Thyroid gland (tissue), 4 donors: ENCODE data around the gene TRIM67. TPM values are rescaled to one million over a fixed set of nuclear protein-coding genes. Genes with fewer than 3 reads are reported as not detected.

ENCODE experiments used
- DNase-seq, 2 donors: peaks; one replicate each; pipeline ENCODE4 v3.0.0-alpha.2; 2019
- H3K27ac ChIP-seq, 3 donors: fragments of 200-600 bp; sonication (generic); 1 replicate in 2 of 3; 2 replicates in 1 of 3; pipeline ENCODE4 v1.5.1; 2016 to 2019; ENCODE audit warnings: mild to moderate bottlenecking in 1 of 3, moderate library complexity in 1 of 3
- H3K27me3 ChIP-seq: fragments of 200-600 bp; sonication (generic); one replicate; pipeline ENCODE4 v1.5.1; 2019
- H3K36me3 ChIP-seq, 2 donors: fragments of 200-600 bp; sonication (generic); one replicate each; pipeline ENCODE4 v1.5.1; 2016 to 2019
- H3K4me1 ChIP-seq, 2 donors: fragments of 200-600 bp; sonication (generic); one replicate each; pipeline ENCODE4 v1.5.1; 2017 to 2019
- H3K4me3 ChIP-seq, 3 donors: fragments of 200-600 bp; sonication (generic); replicated peaks in 1 of 3; 1 replicate in 2 of 3; 2 replicates in 1 of 3; pipeline ENCODE4 v1.5.1; 2016; ENCODE audit warnings: mild to moderate bottlenecking in 1 of 3
- H3K9me3 ChIP-seq: fragments of 200-600 bp; sonication (generic); one replicate; pipeline ENCODE4 v1.5.1; 2017
- CTCF ChIP-seq, 6 experiments: fragments of 200-600 bp in 3 of 6; fragments of 450-650 bp in 3 of 6; sonication (generic) in 3 of 6; IDR thresholded peaks; one replicate each; pipeline ENCODE4 v1.5.1; 2016 to 2019; ENCODE audit warnings: antibody characterized with exemption in 6 of 6, mild to moderate bottlenecking in 2 of 6, inconsistent platforms in 1 of 6, moderate library complexity in 1 of 6
- POLR2A ChIP-seq, 2 donors: fragments of 450-650 bp; IDR thresholded peaks; one replicate each; pipeline ENCODE4 v1.6.1; 2017; ENCODE audit warnings: antibody characterized with exemption in 2 of 2, mild to moderate bottlenecking in 2 of 2, moderate library complexity in 1 of 2
- WGBS, 2 donors: methylation state at CpG; one replicate each; pipeline ENCODE4 v1.1.5; 2017; 5-methylcytosine and 5-hydroxymethylcytosine counted together
- intact Hi-C: fragments of 100-400 bp; cut with DNase I; formaldehyde crosslinking; loops from one replicate; pipeline ENCODE4 v1.15.1; 2023
- total RNA-seq, 4 donors: library from RNA; depleted of rRNA; stranded (reverse); fragments of >200 nt; gene quantifications; one replicate each; pipeline ENCODE4 v1.2.3, GENCODE V29; 2016

Gene TRIM67
- total RNA-seq, 4 donors from 2014 or later, result not detected

- DNase-seq, result no peak
- no peaks in the 10 kb centered on the region for H3K27me3 ChIP-seq
Measured at GRCh38 chr1:231194476-231194842, 32.6 kb downstream of the TRIM67 start.

GRCh38 chr1:231194843-231195516 is 33.1 kb downstream of the TRIM67 start:
- WGBS, 2 donors, result 85 to 88% methylated on average over 8 of the region's 8 CpGs
- intact Hi-C loops, result no loop called here
- no peak overlapping the region for H3K4me3 ChIP-seq
- no peaks in the 10 kb centered on the region for H3K9me3 ChIP-seq
- DNase-seq, result no peak
- no peak overlapping the region for H3K27ac ChIP-seq
- no peaks in the 10 kb centered on the region for H3K27me3 ChIP-seq
- TF ChIP-seq POLR2A (IDR thresholded peaks at IDR 0.05), result no peak
- no peak for TF ChIP-seq CTCF (IDR thresholded peaks at IDR 0.05)
- no peaks in the 10 kb centered on the region for H3K36me3 ChIP-seq
- H3K4me1 ChIP-seq, result peaks cover 4 to 20% of the 10 kb centered on the region in 2 donors

More at GRCh38 chr1:231194476-231194842, 32.6 kb downstream of the TRIM67 start:
- H3K4me3 ChIP-seq, result no peak overlapping the region
- TF ChIP-seq POLR2A (IDR thresholded peaks at IDR 0.05) (no peak), CTCF (IDR thresholded peaks at IDR 0.05) (no peak)
- H3K4me1 ChIP-seq, result peaks cover 4 to 20% of the 10 kb centered on the region in 2 donors
- H3K36me3 ChIP-seq, result no peaks in the 10 kb centered on the region
- no peak overlapping the region for H3K27ac ChIP-seq
- 88 to 94% methylated on average over 2 of the region's 2 CpGs for WGBS, 2 donors
- H3K9me3 ChIP-seq, result no peaks in the 10 kb centered on the region
- intact Hi-C loops, result no loop called here

GRCh38 chr1:231196307-231196706 is 34.4 kb downstream of the TRIM67 start:
- no peak for DNase-seq
- intact Hi-C loops, result no loop called here
- 84 to 95% methylated on average over 3 of the region's 3 CpGs for WGBS, 2 donors
- Histone ChIP-seq H3K27ac (no peak overlapping the region), H3K36me3 (no peaks in the 10 kb centered on the region), H3K9me3 (no peaks in the 10 kb centered on the region), H3K4me3 (no peak overlapping the region), H3K27me3 (no peaks in the 10 kb centered on the region), H3K4me1 (peaks cover 4 to 20% of the 10 kb centered on the region in 2 donors)
- TF ChIP-seq POLR2A (IDR thresholded peaks at IDR 0.05), result no peak

- WGBS, 2 donors, result 95 to 97% methylated on average over 2 of the region's 2 CpGs
- H3K27me3 ChIP-seq, result no peaks in the 10 kb centered on the region
- DNase-seq, result no peak
- no peaks in the 10 kb centered on the region for H3K36me3 ChIP-seq
- no peak overlapping the region for H3K27ac ChIP-seq
- TF ChIP-seq CTCF (IDR thresholded peaks at IDR 0.05) (no peak), POLR2A (IDR thresholded peaks at IDR 0.05) (no peak)
- H3K4me3 ChIP-seq, result no peak overlapping the region
- H3K9me3 ChIP-seq, result no peaks in the 10 kb centered on the region
- intact Hi-C loops, result no loop called here
- peaks cover 4 to 20% of the 10 kb centered on the region in 2 donors for H3K4me1 ChIP-seq
Measured at GRCh38 chr1:231196728-231197127, 34.9 kb downstream of the TRIM67 start.

- DNase-seq, result no peak
- no peak overlapping the region for H3K4me3 ChIP-seq
- no peaks in the 10 kb centered on the region for H3K27me3 ChIP-seq
- TF ChIP-seq CTCF (IDR thresholded peaks at IDR 0.05) (no peak), POLR2A (IDR thresholded peaks at IDR 0.05) (no peak)
- H3K36me3 ChIP-seq, result no peaks in the 10 kb centered on the region
- 95 to 99% methylated on average over 7 of the region's 7 CpGs for WGBS, 2 donors
- intact Hi-C loops, result loop anchor here (10.0 kb wide), 1 partner anchor 565 kb away; no protein-coding TSS in a partner anchor
- H3K27ac ChIP-seq, result no peak overlapping the region
- no peaks in the 10 kb centered on the region for H3K9me3 ChIP-seq
- peaks cover 0 to 6% of the 10 kb centered on the region in 2 donors for H3K4me1 ChIP-seq
Measured at GRCh38 chr1:231199868-231200267, 38.0 kb downstream of the TRIM67 start.
